WTC11 (cell line): ENCODE data around the gene LYPD3. TPM values are rescaled to one million over a fixed set of nuclear protein-coding genes. Genes with fewer than 3 reads are reported as not detected.

Experiments
- ATAC-seq: fragments of 200-7000 bp; cut with Tn5 transposase; 2 replicates; pipeline ENCODE4 v1.10.0; 2021; ENCODE audit warnings: mild to moderate bottlenecking, moderate library complexity
- CTCF ChIA-PET: fragments of 300-600 bp; sonication (Branson Sonifier 250); formaldehyde crosslinking; loops from one replicate; lab custom pipeline; 2021; ENCODE audit warnings: antibody characterized with exemption; lab: Charles Lee
- POLR2A ChIA-PET: fragments of 350-600 bp; sonication (Branson Sonifier 250); formaldehyde crosslinking; loops from one replicate; lab custom pipeline; 2021; ENCODE audit warnings: antibody characterized with exemption; lab: Charles Lee
- DNase-seq: peaks from one replicate; pipeline ENCODE4 v3.0.0; 2021; ENCODE audit warnings: low spot score
- H3K27ac Mint-ChIP-seq: 2 replicates; pipeline ENCODE4 v1.8.0; 2021; ENCODE audit warnings: mixed read lengths
- H3K27me3 Mint-ChIP-seq: 2 replicates; pipeline ENCODE4 v1.8.0; 2021; ENCODE audit warnings: low read depth, mild to moderate bottlenecking, moderate library complexity, mixed read lengths
- H3K36me3 Mint-ChIP-seq: 2 replicates; pipeline ENCODE4 v1.8.0; 2021; ENCODE audit warnings: mixed read lengths
- H3K4me1 Mint-ChIP-seq: 2 replicates; pipeline ENCODE4 v1.8.0; 2022; ENCODE audit warnings: mixed read lengths
- H3K4me3 Mint-ChIP-seq: 2 replicates; pipeline ENCODE4 v1.8.0; 2021; ENCODE audit warnings: mild to moderate bottlenecking, moderate library complexity, mixed read lengths
- H3K9me3 Mint-ChIP-seq: 2 replicates; pipeline ENCODE4 v1.8.0; 2021; ENCODE audit warnings: mixed read lengths
- CBFB ChIP-seq: sonication (generic); formaldehyde crosslinking; IDR thresholded peaks from 2 replicates; pipeline ENCODE4 v1.8.1; 2022; ENCODE audit warnings: mild to moderate bottlenecking, low read depth, missing genetic modification reagents
- CREM ChIP-seq: sonication (generic); formaldehyde crosslinking; IDR thresholded peaks from 2 replicates; pipeline ENCODE4 v1.8.1; 2022; ENCODE audit warnings: mild to moderate bottlenecking, missing genetic modification reagents, moderate library complexity
- E2F5 ChIP-seq: sonication (generic); formaldehyde crosslinking; IDR thresholded peaks from 2 replicates; pipeline ENCODE4 v1.8.1; 2022; ENCODE audit warnings: mild to moderate bottlenecking, moderate library complexity, missing genetic modification reagents
- EMX1 ChIP-seq: fragments of 250-450 bp; sonication (Bioruptor Pico); IDR thresholded peaks from 2 replicates; pipeline ENCODE4 v1.8.0; 2021; ENCODE audit warnings: mild to moderate bottlenecking
- FOXK1 ChIP-seq: sonication (generic); formaldehyde crosslinking; IDR thresholded peaks from 2 replicates; pipeline ENCODE4 v1.8.0; 2022; ENCODE audit warnings: mild to moderate bottlenecking, moderate library complexity, missing genetic modification reagents
- GABPB1 ChIP-seq: sonication (generic); formaldehyde crosslinking; IDR thresholded peaks from 2 replicates; pipeline ENCODE4 v1.8.1; 2023; ENCODE audit warnings: mild to moderate bottlenecking, missing genetic modification reagents
- HMGA2 ChIP-seq: fragments of 250-450 bp; sonication (Bioruptor Pico); IDR thresholded peaks from 2 replicates; pipeline ENCODE4 v1.4.0; 2021; ENCODE audit warnings: mild to moderate bottlenecking, moderate library complexity
- IRF2 ChIP-seq: sonication (generic); formaldehyde crosslinking; IDR thresholded peaks from 2 replicates; pipeline ENCODE4 v1.8.0; 2022; ENCODE audit warnings: low read depth, missing genetic modification reagents, borderline replicate concordance
- KAT7 ChIP-seq: sonication (generic); formaldehyde crosslinking; IDR thresholded peaks from 2 replicates; pipeline ENCODE4 v1.8.1; 2023; ENCODE audit warnings: missing genetic modification reagents, mild to moderate bottlenecking, borderline replicate concordance
- NR2C2 ChIP-seq: sonication (generic); formaldehyde crosslinking; IDR thresholded peaks from 2 replicates; pipeline ENCODE4 v1.8.0; 2022; ENCODE audit warnings: mild to moderate bottlenecking, missing genetic modification reagents
- RORB ChIP-seq: fragments of 250-450 bp; sonication (Bioruptor Pico); IDR thresholded peaks from 2 replicates; pipeline ENCODE4 v1.9.0; 2021; ENCODE audit warnings: mild to moderate bottlenecking
- ZBTB21 ChIP-seq: sonication (generic); formaldehyde crosslinking; IDR thresholded peaks from 2 replicates; pipeline ENCODE4 v1.8.1; 2023; ENCODE audit warnings: mild to moderate bottlenecking, missing genetic modification reagents, borderline replicate concordance
- ZNF138 ChIP-seq: sonication (generic); formaldehyde crosslinking; conservative IDR thresholded peaks from 2 replicates; pipeline ENCODE4 v1.8.1; 2022; ENCODE audit warnings: mild to moderate bottlenecking, moderate library complexity, missing genetic modification reagents
- ZNF219 ChIP-seq: sonication (generic); formaldehyde crosslinking; IDR thresholded peaks from 2 replicates; pipeline ENCODE4 v1.8.0; 2023; ENCODE audit warnings: missing genetic modification reagents, mild to moderate bottlenecking, borderline replicate concordance
- ZNF416 ChIP-seq: fragments of 250-450 bp; sonication (Bioruptor Pico); IDR thresholded peaks from 2 replicates; pipeline ENCODE4 v1.9.0; 2021; ENCODE audit warnings: mild to moderate bottlenecking, inconsistent platforms
- ZNF512 ChIP-seq: sonication (generic); formaldehyde crosslinking; IDR thresholded peaks from 2 replicates; pipeline ENCODE4 v1.8.1; 2022; ENCODE audit warnings: missing genetic modification reagents, borderline replicate concordance
- ZNF532 ChIP-seq: fragments of 250-450 bp; sonication (Bioruptor Pico); IDR thresholded peaks from 2 replicates; pipeline ENCODE4 v1.9.0; 2021; ENCODE audit warnings: mild to moderate bottlenecking, borderline replicate concordance
- total RNA-seq: library from RNA; stranded (reverse); gene quantifications from 3 replicates; pipeline ENCODE4 v1.2.3, GENCODE V29; 2021
- TF ChIP-seq, protein P1 (sequence below): sonication (generic); formaldehyde crosslinking; conservative IDR thresholded peaks from 2 replicates; pipeline ENCODE4 v1.8.1; 2023; ENCODE audit warnings: mild to moderate bottlenecking, low read depth, missing genetic modification reagents, moderate library complexity
- TF ChIP-seq, protein P2 (sequence below): sonication (generic); formaldehyde crosslinking; IDR thresholded peaks from 2 replicates; pipeline ENCODE4 v1.8.1; 2022; ENCODE audit warnings: low read depth, missing genetic modification reagents, borderline replicate concordance
- TF ChIP-seq, protein P3 (sequence below): sonication (generic); formaldehyde crosslinking; IDR thresholded peaks from 2 replicates; pipeline ENCODE4 v1.8.1; 2023; ENCODE audit warnings: mild to moderate bottlenecking, missing genetic modification reagents

LYPD3 gene
- total RNA-seq, 1 experiment from 2014 or later = 3.8 TPM

GRCh38 chr19:43433358-43433673 is 32.1 kb downstream of the LYPD3 start:
- H3K27ac Mint-ChIP-seq = no peak overlapping the region
- ChIA-PET CTCF (interaction anchor here (0.9 to 6.0 kb wide), 15 partner anchors 12 to 242 kb away, joined by 3 to 39 read pairs (median 5); partner anchors contain the start of genes LYPD3, PHLDB3 and ZNF575), POLR2A (no interaction called here)
- TF ChIP-seq, protein P1, sequence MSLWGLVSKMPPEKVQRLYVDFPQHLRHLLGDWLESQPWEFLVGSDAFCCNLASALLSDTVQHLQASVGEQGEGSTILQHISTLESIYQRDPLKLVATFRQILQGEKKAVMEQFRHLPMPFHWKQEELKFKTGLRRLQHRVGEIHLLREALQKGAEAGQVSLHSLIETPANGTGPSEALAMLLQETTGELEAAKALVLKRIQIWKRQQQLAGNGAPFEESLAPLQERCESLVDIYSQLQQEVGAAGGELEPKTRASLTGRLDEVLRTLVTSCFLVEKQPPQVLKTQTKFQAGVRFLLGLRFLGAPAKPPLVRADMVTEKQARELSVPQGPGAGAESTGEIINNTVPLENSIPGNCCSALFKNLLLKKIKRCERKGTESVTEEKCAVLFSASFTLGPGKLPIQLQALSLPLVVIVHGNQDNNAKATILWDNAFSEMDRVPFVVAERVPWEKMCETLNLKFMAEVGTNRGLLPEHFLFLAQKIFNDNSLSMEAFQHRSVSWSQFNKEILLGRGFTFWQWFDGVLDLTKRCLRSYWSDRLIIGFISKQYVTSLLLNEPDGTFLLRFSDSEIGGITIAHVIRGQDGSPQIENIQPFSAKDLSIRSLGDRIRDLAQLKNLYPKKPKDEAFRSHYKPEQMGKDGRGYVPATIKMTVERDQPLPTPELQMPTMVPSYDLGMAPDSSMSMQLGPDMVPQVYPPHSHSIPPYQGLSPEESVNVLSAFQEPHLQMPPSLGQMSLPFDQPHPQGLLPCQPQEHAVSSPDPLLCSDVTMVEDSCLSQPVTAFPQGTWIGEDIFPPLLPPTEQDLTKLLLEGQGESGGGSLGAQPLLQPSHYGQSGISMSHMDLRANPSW = no peak
- TF ChIP-seq KAT7 (no peak), IRF2 (CRISPR knock-in tag) (no peak), RORB (CRISPR knock-in tag) (no peak), HMGA2 (CRISPR knock-in tag) (no peak), ZNF512 (CRISPR knock-in tag) (no peak), E2F5 (CRISPR knock-in tag) (no peak), CREM (CRISPR knock-in tag) (no peak)
- TF ChIP-seq, protein P2, sequence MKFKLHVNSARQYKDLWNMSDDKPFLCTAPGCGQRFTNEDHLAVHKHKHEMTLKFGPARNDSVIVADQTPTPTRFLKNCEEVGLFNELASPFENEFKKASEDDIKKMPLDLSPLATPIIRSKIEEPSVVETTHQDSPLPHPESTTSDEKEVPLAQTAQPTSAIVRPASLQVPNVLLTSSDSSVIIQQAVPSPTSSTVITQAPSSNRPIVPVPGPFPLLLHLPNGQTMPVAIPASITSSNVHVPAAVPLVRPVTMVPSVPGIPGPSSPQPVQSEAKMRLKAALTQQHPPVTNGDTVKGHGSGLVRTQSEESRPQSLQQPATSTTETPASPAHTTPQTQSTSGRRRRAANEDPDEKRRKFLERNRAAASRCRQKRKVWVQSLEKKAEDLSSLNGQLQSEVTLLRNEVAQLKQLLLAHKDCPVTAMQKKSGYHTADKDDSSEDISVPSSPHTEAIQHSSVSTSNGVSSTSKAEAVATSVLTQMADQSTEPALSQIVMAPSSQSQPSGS = no peak
- TF ChIP-seq, protein P3, sequence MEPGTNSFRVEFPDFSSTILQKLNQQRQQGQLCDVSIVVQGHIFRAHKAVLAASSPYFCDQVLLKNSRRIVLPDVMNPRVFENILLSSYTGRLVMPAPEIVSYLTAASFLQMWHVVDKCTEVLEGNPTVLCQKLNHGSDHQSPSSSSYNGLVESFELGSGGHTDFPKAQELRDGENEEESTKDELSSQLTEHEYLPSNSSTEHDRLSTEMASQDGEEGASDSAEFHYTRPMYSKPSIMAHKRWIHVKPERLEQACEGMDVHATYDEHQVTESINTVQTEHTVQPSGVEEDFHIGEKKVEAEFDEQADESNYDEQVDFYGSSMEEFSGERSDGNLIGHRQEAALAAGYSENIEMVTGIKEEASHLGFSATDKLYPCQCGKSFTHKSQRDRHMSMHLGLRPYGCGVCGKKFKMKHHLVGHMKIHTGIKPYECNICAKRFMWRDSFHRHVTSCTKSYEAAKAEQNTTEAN (CRISPR knock-in tag) = no peak
- 0 out of 2 replicates have a peak, but pooled peaks cover 3% of the 10 kb centered on the region for H3K9me3 Mint-ChIP-seq
- no peak overlapping the region for H3K4me3 Mint-ChIP-seq
- ATAC-seq = no peak
- no peaks in the 10 kb centered on the region for H3K36me3 Mint-ChIP-seq
- peaks cover 14% of the 10 kb centered on the region for H3K4me1 Mint-ChIP-seq
- no peak for DNase-seq
- no peaks in the 10 kb centered on the region; the same call in 1 of the 2 replicates for H3K27me3 Mint-ChIP-seq

DNA sequence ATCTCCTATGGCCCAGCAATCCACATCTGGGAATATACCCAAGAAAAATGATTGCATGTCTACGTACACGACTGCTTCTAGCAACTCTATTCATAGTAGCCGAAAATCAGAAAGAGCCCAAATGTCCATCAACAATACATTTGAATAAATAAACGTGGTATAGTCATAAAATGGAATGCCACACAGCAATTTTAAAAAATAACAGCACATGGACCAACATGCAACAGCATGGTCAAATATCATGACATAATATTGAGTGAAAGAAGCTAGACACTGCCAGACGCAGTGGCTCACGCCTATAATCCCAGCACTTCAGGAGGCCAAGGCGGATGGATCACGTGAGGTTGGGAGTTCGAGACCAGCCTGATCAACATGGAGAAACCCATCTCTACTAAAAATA is 34.4 kb downstream of the LYPD3 start:
- ATAC-seq (no peak), DNase-seq (no peak)
- H3K36me3 Mint-ChIP-seq = no peaks in the 10 kb centered on the region
- CTCF ChIA-PET = interaction anchor here (2.2 to 6.0 kb wide), 4 partner anchors 16 to 156 kb away, joined by 4 to 39 read pairs (median 20); no protein-coding TSS in a partner anchor
- H3K27ac Mint-ChIP-seq = peak overlapping the region; percentile 7; the same call in 1 of the 2 replicates
- TF ChIP-seq EMX1 (CRISPR knock-in tag) (no peak), ZNF138 (no peak), HMGA2 (CRISPR knock-in tag) (no peak), GABPB1 (CRISPR knock-in tag) (no peak)
- no peaks in the 10 kb centered on the region; the same call in 1 of the 2 replicates for H3K27me3 Mint-ChIP-seq
- POLR2A ChIA-PET = no interaction called here
- peaks cover 14% of the 10 kb centered on the region for H3K4me1 Mint-ChIP-seq
- H3K4me3 Mint-ChIP-seq = no peak overlapping the region
- H3K9me3 Mint-ChIP-seq = no peaks in the 10 kb centered on the region

DNA sequence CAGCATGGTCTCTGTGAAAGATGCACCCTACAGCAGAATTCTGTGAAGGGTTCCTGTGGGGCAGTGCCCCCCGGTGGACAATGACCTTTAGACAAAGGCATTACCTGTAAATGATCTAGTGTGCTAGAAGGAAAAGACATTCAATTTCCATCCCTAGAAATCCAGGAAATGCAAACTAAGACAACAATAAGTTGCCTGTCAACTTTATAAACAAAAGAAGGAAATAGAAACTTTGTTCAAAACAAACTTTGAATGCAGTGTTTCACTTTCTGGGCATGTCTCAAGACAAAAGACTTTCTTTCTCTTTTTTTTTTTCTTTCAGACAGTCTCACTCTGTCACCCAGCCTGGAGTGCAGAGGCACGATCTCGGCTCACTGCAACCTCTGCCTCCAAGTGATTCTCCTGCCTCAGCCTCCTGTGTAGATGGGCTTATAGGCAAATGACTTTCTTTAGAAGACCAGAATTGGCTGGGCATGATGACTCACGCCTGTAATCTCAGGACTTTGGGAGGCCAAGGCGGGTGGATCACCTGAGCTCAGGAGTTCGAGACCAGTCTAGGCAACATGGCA is 35.2 kb downstream of the LYPD3 start:
- ChIA-PET CTCF (interaction anchor here (3.5 to 6.0 kb wide), 2 partner anchors 17 to 90 kb away, joined by 34 to 39 read pairs; no protein-coding TSS in a partner anchor), POLR2A (no interaction called here)
- Mint-ChIP-seq H3K4me1 (peaks cover 21% of the 10 kb centered on the region), H3K27ac (peak overlapping the region; percentile 29; the same call in 1 of the 2 replicates), H3K4me3 (no peak overlapping the region), H3K9me3 (no peaks in the 10 kb centered on the region), H3K36me3 (no peaks in the 10 kb centered on the region), H3K27me3 (no peaks in the 10 kb centered on the region)
- ATAC-seq (peak; percentile 44; the same call in 1 of the 2 replicates), DNase-seq (peak; percentile 57)
- TF ChIP-seq FOXK1 (CRISPR knock-in tag) (no peak), GABPB1 (CRISPR knock-in tag) (no peak), ZNF416 (CRISPR knock-in tag) (no peak), ZNF219 (CRISPR knock-in tag) (no peak), ZNF532 (no peak), NR2C2 (CRISPR knock-in tag) (no peak), CBFB (CRISPR knock-in tag) (no peak), ZBTB21 (no peak)
